CD14-positive monocyte (primary cell): ENCODE measurements around the gene OCEL1. TPM values are rescaled to one million over a fixed set of nuclear protein-coding genes. Genes with fewer than 3 reads are reported as not detected.

Source experiments
- DNase-seq, 3 donors: peaks; one replicate each; pipeline ENCODE4 v3.0.0-alpha.2; 2011 to 2022
- H2AFZ ChIP-seq: 2 replicates; pipeline ENCODE4 v1.6.0; 2012; ENCODE audit warnings: mild to moderate bottlenecking, low read depth, low read length, inconsistent platforms; ENCODE audit not compliant: insufficient read depth, poor library complexity, severe bottlenecking
- H3K27ac ChIP-seq, 2 donors: 1 replicate in 1 of 2; 2 replicates in 1 of 2; pipeline ENCODE4 v1.5.1; 2012 to 2013; ENCODE audit warnings: low read length in 2 of 2, control low read depth in 1 of 2, inconsistent platforms in 1 of 2, low read depth in 1 of 2, mild to moderate bottlenecking in 1 of 2
- H3K27me3 ChIP-seq, 2 donors: one replicate each; pipeline versions ENCODE4 v1.6.0 to v1.6.1; 2011 to 2013; ENCODE audit warnings: low read length in 2 of 2; ENCODE audit not compliant: control insufficient read depth in 2 of 2, insufficient read depth in 2 of 2
- H3K36me3 ChIP-seq, 2 donors: replicated peaks in 1 of 2; 1 replicate in 1 of 2; 2 replicates in 1 of 2; pipeline versions ENCODE4 v1.5.1 to v1.6.1; 2012 to 2013; ENCODE audit warnings: low read length in 2 of 2, control low read depth in 1 of 2, inconsistent platforms in 1 of 2, mild to moderate bottlenecking in 1 of 2; ENCODE audit not compliant: insufficient read depth in 2 of 2, control insufficient read depth in 1 of 2
- H3K4me1 ChIP-seq, 2 donors: 1 replicate in 1 of 2; 2 replicates in 1 of 2; pipeline versions ENCODE4 v1.5.1 to v1.6.1; 2012 to 2013; ENCODE audit warnings: low read length in 2 of 2, control low read depth in 1 of 2, inconsistent platforms in 1 of 2, mild to moderate bottlenecking in 1 of 2, moderate library complexity in 1 of 2; ENCODE audit not compliant: insufficient read depth in 2 of 2, control insufficient read depth in 1 of 2
- H3K4me2 ChIP-seq: replicated peaks from 2 replicates; pipeline ENCODE3; 2012; ENCODE audit warnings: low read length, moderate library complexity, mild to moderate bottlenecking; ENCODE audit not compliant: poor library complexity, severe bottlenecking; ENCODE audit errors: extremely low read depth
- H3K4me3 ChIP-seq, 3 experiments: fragments of 200-600 bp in 1 of 3; sonication (generic) in 1 of 3; replicated peaks in 1 of 3; 1 replicate in 2 of 3; 2 replicates in 1 of 3; pipeline ENCODE4 v1.5.1; 2011 to 2013; ENCODE audit warnings: low read length in 3 of 3, mild to moderate bottlenecking in 3 of 3, control low read depth in 2 of 3, low read depth in 2 of 3, inconsistent platforms in 1 of 3, moderate library complexity in 1 of 3
- H3K79me2 ChIP-seq: 2 replicates; pipeline ENCODE4 v1.6.0; 2012; ENCODE audit warnings: mild to moderate bottlenecking, control low read depth, inconsistent platforms, low read length, moderate library complexity; ENCODE audit not compliant: insufficient read depth
- H3K9ac ChIP-seq: 2 replicates; pipeline ENCODE4 v1.6.0; 2017; ENCODE audit warnings: low read length, mild to moderate bottlenecking; ENCODE audit not compliant: insufficient read depth, poor library complexity, severe bottlenecking
- H3K9me3 ChIP-seq, 2 donors: replicated peaks in 1 of 2; 1 replicate in 1 of 2; 2 replicates in 1 of 2; pipeline versions ENCODE4 v1.5.1 to v1.6.1; 2012 to 2013; ENCODE audit warnings: low read length in 2 of 2, control low read depth in 1 of 2; ENCODE audit not compliant: control insufficient read depth in 1 of 2, insufficient read depth in 1 of 2
- H4K20me1 ChIP-seq: 2 replicates; pipeline ENCODE4 v1.6.0; 2012; ENCODE audit warnings: mild to moderate bottlenecking, low read length, control low read depth, moderate library complexity; ENCODE audit not compliant: insufficient read depth
- H3K27ac Mint-ChIP-seq, 7 donors: one replicate each; pipeline ENCODE4 v1.8.0; 2020; ENCODE audit warnings: mild to moderate bottlenecking in 7 of 7, mixed read lengths in 7 of 7, moderate library complexity in 6 of 7, inconsistent platforms in 2 of 7
- H3K27me3 Mint-ChIP-seq, 3 donors: one replicate each; pipeline ENCODE4 v1.8.0; 2021 to 2022; ENCODE audit warnings: low read depth in 3 of 3, mild to moderate bottlenecking in 3 of 3, mixed read lengths in 3 of 3, moderate library complexity in 3 of 3, inconsistent platforms in 1 of 3
- H3K36me3 Mint-ChIP-seq, 2 donors: one replicate each; pipeline ENCODE4 v1.8.0; 2020; ENCODE audit warnings: mixed read lengths in 2 of 2, inconsistent platforms in 1 of 2, mild to moderate bottlenecking in 1 of 2
- H3K4me1 Mint-ChIP-seq: one replicate; pipeline ENCODE4 v1.8.0; 2020; ENCODE audit warnings: mild to moderate bottlenecking, mixed read lengths
- H3K4me3 Mint-ChIP-seq, 2 donors: one replicate each; pipeline ENCODE4 v1.8.0; 2020; ENCODE audit warnings: mild to moderate bottlenecking in 2 of 2, mixed read lengths in 2 of 2, moderate library complexity in 1 of 2
- H3K9me3 Mint-ChIP-seq, 7 donors: one replicate each; pipeline ENCODE4 v1.8.0; 2020 to 2022; ENCODE audit warnings: mixed read lengths in 7 of 7, mild to moderate bottlenecking in 6 of 7, moderate library complexity in 6 of 7, inconsistent platforms in 2 of 7
- CTCF ChIP-seq: fragments of 200-600 bp; IDR thresholded peaks from one replicate; pipeline ENCODE4 v1.8.0; 2022; ENCODE audit warnings: antibody characterized with exemption, mild to moderate bottlenecking
- WGBS: methylation state at CpG from one replicate; pipeline ENCODE4 v1.1.5; 2013; ENCODE audit warnings: missing lambda C conversion rate; ENCODE audit not compliant: insufficient coverage; 5-methylcytosine and 5-hydroxymethylcytosine counted together
- intact Hi-C, 2 donors: fragments of 100-400 bp; cut with micrococcal nuclease; formaldehyde crosslinking; loops; one replicate each; pipeline versions ENCODE4 v1.15.0 to v1.15.1; 2023
- polyA plus RNA-seq, 3 donors: library from polyadenylated mRNA; depleted of rRNA in 1 of 3; unstranded in 2 of 3; stranded (reverse) in 1 of 3; fragments of 300-500 nt in 2 of 3; fragments of >200 nt in 1 of 3; fragmentation: Illumina TruSeq in 2 of 3; gene quantifications; 1 replicate in 2 of 3; 2 replicates in 1 of 3; pipeline ENCODE4 v1.2.3, GENCODE V29; 2012 to 2021

Gene OCEL1
- polyA plus RNA-seq, 3 donors = 31.8 to 59.9 (median 57.6) TPM

- Histone ChIP-seq H3K27me3 (peaks cover 0 to 7% of the 10 kb centered on the region in 2 donors), H3K9me3 (no peaks in the 10 kb centered on the region), H3K9ac (no peak overlapping the region), H3K27ac (no peak overlapping the region), H4K20me1 (peaks cover 31% of the 10 kb centered on the region), H3K4me1 (peaks cover 20 to 32% of the 10 kb centered on the region in 2 donors), H3K36me3 (peaks cover 0 to 6% of the 10 kb centered on the region in 2 donors), H3K79me2 (peaks cover 6% of the 10 kb centered on the region), H2AFZ (no peak overlapping the region), H3K4me2 (no peak overlapping the region), H3K4me3 (no peak overlapping the region)
- intact Hi-C loops = no loop called here
- Mint-ChIP-seq H3K4me3 (peak overlapping the region in 1 of 2 donors; percentile 62), H3K27ac (peak overlapping the region in 1 of 7 donors; percentile 25), H3K36me3 (peaks cover 7 to 10% of the 10 kb centered on the region in 2 donors), H3K9me3 (peaks cover 0 to 6% (median 3%) of the 10 kb centered on the region in 7 donors), H3K4me1 (peaks cover 26% of the 10 kb centered on the region), H3K27me3 (peaks cover 7 to 19% (median 15%) of the 10 kb centered on the region in 3 donors)
- DNase-seq = no peak
- no CpG with 5 or more reads among the region's 8 CpGs for WGBS
- no peak for TF ChIP-seq CTCF
Measured at GRCh38 chr19:17242431-17243208, 16.6 kb downstream of the OCEL1 start.

GRCh38 chr19:17243211-17243829 is 17.3 kb downstream of the OCEL1 start:
- DNase-seq = no peak
- 90% methylated on average over 7 of the region's 8 CpGs for WGBS
- Histone ChIP-seq H3K4me1 (peaks cover 20 to 32% of the 10 kb centered on the region in 2 donors), H3K4me3 (no peak overlapping the region), H3K27ac (no peak overlapping the region), H3K9ac (no peak overlapping the region), H3K79me2 (peaks cover 6% of the 10 kb centered on the region), H3K4me2 (no peak overlapping the region), H3K27me3 (peaks cover 0 to 7% of the 10 kb centered on the region in 2 donors), H3K9me3 (no peaks in the 10 kb centered on the region), H3K36me3 (peaks cover 0 to 4% of the 10 kb centered on the region in 2 donors), H2AFZ (no peak overlapping the region), H4K20me1 (peaks cover 31% of the 10 kb centered on the region)
- Mint-ChIP-seq H3K36me3 (peaks cover 0 to 3% of the 10 kb centered on the region in 2 donors), H3K9me3 (peaks cover 0 to 6% (median 3%) of the 10 kb centered on the region in 7 donors), H3K4me3 (peak overlapping the region in 1 of 2 donors; percentile 76), H3K27ac (peak overlapping the region in 1 of 7 donors; percentile 25), H3K27me3 (peaks cover 9 to 19% (median 15%) of the 10 kb centered on the region in 3 donors), H3K4me1 (peaks cover 26% of the 10 kb centered on the region)
- intact Hi-C loops = no loop called here
- TF ChIP-seq CTCF = no peak
